PFSK-1 (cell line): ENCODE results near the gene MAPK4.

Source experiments
- POLR2AphosphoS5 ChIP-seq: IDR thresholded peaks from 2 replicates; pipeline ENCODE4 v1.6.1; 2012; ENCODE audit warnings: low read depth, mild to moderate bottlenecking, control low read depth, low read length, moderate library complexity
- SIN3A ChIP-seq: IDR thresholded peaks from 2 replicates; pipeline ENCODE4 v1.6.1; 2012; ENCODE audit warnings: mild to moderate bottlenecking, low read length, moderate library complexity, borderline replicate concordance; ENCODE audit not compliant: insufficient read depth
- TAF1 ChIP-seq: IDR thresholded peaks from 2 replicates; pipeline ENCODE4 v1.6.1; 2012; ENCODE audit warnings: low read length, control low read depth, borderline replicate concordance; ENCODE audit not compliant: insufficient read depth

- TF ChIP-seq POLR2AphosphoS5: no peak
- TF ChIP-seq TAF1: no peak
- no peak for TF ChIP-seq SIN3A
Measured at GRCh38 chr18:50638884-50639420, 79.1 kb downstream of the MAPK4 start.
